AG09309 (cell line): ENCODE measurements around the gene CDC23.
"Not testable (repeated sequence)": the region's sequence is repeated elsewhere in the genome, so short reads cannot be mapped to it uniquely, and the experiment has no call there.

Experiments used
- DNase-seq: peaks from one replicate; pipeline ENCODE4 v3.0.0-alpha.2; 2010; ENCODE audit warnings: low read depth
- H3K4me3 ChIP-seq: 2 replicates; pipeline ENCODE4 v1.5.1; 2011; ENCODE audit warnings: mild to moderate bottlenecking, low read depth, low read length, moderate library complexity; ENCODE audit not compliant: control insufficient read depth
- CTCF ChIP-seq: IDR thresholded peaks from 2 replicates; pipeline ENCODE4 v1.5.1; 2011; ENCODE audit warnings: mild to moderate bottlenecking, low read depth, low read length, inconsistent platforms; ENCODE audit not compliant: insufficient read depth, control insufficient read depth; ENCODE audit errors: missing control alignments

Gene CDC23

GRCh38 chr5:138177941-138178515, 35.1 kb downstream of the CDC23 start:
- no peak for TF ChIP-seq CTCF
- no peak for DNase-seq
- H3K4me3 ChIP-seq: peak overlapping the region; percentile 95

- TF ChIP-seq CTCF: no peak
- no peak for DNase-seq
- H3K4me3 ChIP-seq: no peak overlapping the region
Measured at GRCh38 chr5:138170299-138170698, 42.8 kb downstream of the CDC23 start.

- H3K4me3 ChIP-seq: no peak overlapping the region
- no peak for TF ChIP-seq CTCF
- no peak for DNase-seq
Measured at GRCh38 chr5:138169124-138169523, 44.0 kb downstream of the CDC23 start.

- no peak overlapping the region for H3K4me3 ChIP-seq
- TF ChIP-seq CTCF: no peak
Measured at GRCh38 chr5:138163721-138164120, 49.4 kb downstream of the CDC23 start.

GRCh38 chr5:138160706-138161105, 52.4 kb downstream of the CDC23 start:
- no peak for DNase-seq
- TF ChIP-seq CTCF: no peak
- no peak overlapping the region for H3K4me3 ChIP-seq

More at GRCh38 chr5:138163721-138164120, 49.4 kb downstream of the CDC23 start:
- DNase-seq: no peak

- no peak overlapping the region for H3K4me3 ChIP-seq
- TF ChIP-seq CTCF: no peak
- no peak for DNase-seq
Measured at GRCh38 chr5:138159666-138160065, 53.5 kb downstream of the CDC23 start.

GRCh38 chr5:138157626-138158025, 55.5 kb downstream of the CDC23 start:
- no peak overlapping the region for H3K4me3 ChIP-seq
- TF ChIP-seq CTCF: no peak
- no peak for DNase-seq

- H3K4me3 ChIP-seq, DNase-seq: not testable (repeated sequence)
Measured at GRCh38 chr5:138155977-138156376, 57.1 kb downstream of the CDC23 start.
